Activated CD4-positive, alpha-beta T cell treated with anti-CD3 and anti-CD28 coated beads for 36 hours (primary cell): ENCODE results near the gene PTPRK. TPM values are rescaled to one million over a fixed set of nuclear protein-coding genes. Genes with fewer than 3 reads are reported as not detected.
A peak's percentile ranks its signal among the peaks of the same experiment; 100 is the strongest.

ENCODE experiments used
- ATAC-seq: fragments of 200-7000 bp; cut with Tn5 transposase; one replicate; pipeline ENCODE4 v1.10.0; 2021; ENCODE audit warnings: mild to moderate bottlenecking, moderate library complexity
- CTCF ChIA-PET: fragments of 350-600 bp; sonication (Branson Sonifier 250); formaldehyde crosslinking; loops from one replicate; lab custom pipeline; 2021; ENCODE audit warnings: antibody characterized with exemption; lab: Charles Lee
- POLR2A ChIA-PET: fragments of 350-600 bp; sonication (Branson Sonifier 250); formaldehyde crosslinking; loops from one replicate; lab custom pipeline; 2021; ENCODE audit warnings: antibody characterized with exemption, inconsistent platforms; lab: Charles Lee
- DNase-seq: peaks from one replicate; pipeline ENCODE4 v3.0.0-alpha.2; 2020
- H3K27ac Mint-ChIP-seq: one replicate; pipeline ENCODE4 v1.8.0; 2021; ENCODE audit warnings: mixed read lengths
- H3K27me3 Mint-ChIP-seq: one replicate; pipeline ENCODE4 v1.8.0; 2021; ENCODE audit warnings: mixed read lengths
- H3K36me3 Mint-ChIP-seq: one replicate; pipeline ENCODE4 v1.8.0; 2021; ENCODE audit warnings: low read depth, mixed read lengths
- H3K4me1 Mint-ChIP-seq: one replicate; pipeline ENCODE4 v1.8.0; 2021; ENCODE audit warnings: mixed read lengths
- H3K4me3 Mint-ChIP-seq: one replicate; pipeline ENCODE4 v1.8.0; 2021; ENCODE audit warnings: mild to moderate bottlenecking, moderate library complexity, mixed read lengths
- H3K9me3 Mint-ChIP-seq: one replicate; pipeline ENCODE4 v1.8.0; 2021; ENCODE audit warnings: low read depth, mixed read lengths
- intact Hi-C, 2 experiments: fragments of 100-400 bp; cut with DNase I in 1 of 2; cut with micrococcal nuclease in 1 of 2; formaldehyde crosslinking; loops; one replicate each; pipeline versions ENCODE4 v1.14.2 to v1.15.1; 2022 to 2024; cut with DNase I, micrococcal nuclease
- total RNA-seq, 2 experiments: library from RNA; stranded (reverse); gene quantifications; one replicate each; pipeline ENCODE4 v1.2.3, GENCODE V29; 2021

PTPRK gene
- total RNA-seq, 2 experiments from 2014 or later = 4.1 to 5.0 TPM

DNA sequence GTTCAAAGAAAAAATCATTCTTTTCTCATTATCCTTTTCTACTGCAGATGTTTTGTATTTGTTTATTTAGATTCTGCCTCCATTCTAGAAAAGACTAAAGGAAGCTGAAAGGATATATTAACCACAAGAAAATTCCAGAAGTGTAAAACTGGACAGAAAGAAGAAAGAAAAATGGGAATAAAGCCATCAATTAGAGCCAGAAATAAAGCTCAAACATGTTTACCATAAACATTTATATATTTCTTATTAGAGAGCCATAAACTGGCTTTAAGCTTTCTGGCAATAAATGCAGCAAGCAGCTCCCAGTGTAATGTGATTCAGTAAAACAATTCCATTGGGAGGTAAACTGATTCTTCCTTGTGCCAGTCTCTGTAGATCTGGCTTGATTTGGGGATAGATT, 244.1 kb downstream of the PTPRK start:
- H3K27me3 Mint-ChIP-seq = no peaks in the 10 kb centered on the region
- H3K27ac Mint-ChIP-seq = no peak overlapping the region
- H3K4me1 Mint-ChIP-seq = peaks cover 7% of the 10 kb centered on the region
- no peak overlapping the region for H3K4me3 Mint-ChIP-seq
- POLR2A ChIA-PET = no interaction called here
- ATAC-seq (no peak), DNase-seq (no peak)
- CTCF ChIA-PET = no interaction called here
- H3K36me3 Mint-ChIP-seq = no peaks in the 10 kb centered on the region
- H3K9me3 Mint-ChIP-seq = no peaks in the 10 kb centered on the region
- intact Hi-C loops = no loop called here

DNA sequence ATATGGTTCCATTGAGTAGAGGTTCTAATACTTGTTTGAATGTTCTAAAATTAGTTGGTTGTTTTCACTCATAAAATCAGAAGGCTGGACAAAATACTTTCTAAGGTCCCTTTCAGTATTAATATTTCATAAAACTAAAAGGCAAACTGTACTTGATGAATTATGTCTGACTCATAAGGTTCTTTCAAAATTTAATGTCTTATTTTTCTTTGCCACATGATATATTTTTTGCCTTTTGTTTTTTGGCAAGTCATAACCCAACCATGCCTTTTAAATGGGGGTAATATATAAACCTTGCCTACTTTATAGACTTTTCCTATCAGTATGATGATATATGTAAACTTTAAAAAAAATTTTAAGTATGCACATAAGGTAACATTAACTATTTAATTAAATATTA, 244.7 kb downstream of the PTPRK start:
- Mint-ChIP-seq H3K4me3 (no peak overlapping the region), H3K27ac (no peak overlapping the region), H3K36me3 (no peaks in the 10 kb centered on the region), H3K9me3 (no peaks in the 10 kb centered on the region), H3K4me1 (peaks cover 7% of the 10 kb centered on the region), H3K27me3 (no peaks in the 10 kb centered on the region)
- DNase-seq = no peak
- ChIA-PET POLR2A (no interaction called here), CTCF (no interaction called here)
- no peak for ATAC-seq
- intact Hi-C loops = no loop called here

DNA sequence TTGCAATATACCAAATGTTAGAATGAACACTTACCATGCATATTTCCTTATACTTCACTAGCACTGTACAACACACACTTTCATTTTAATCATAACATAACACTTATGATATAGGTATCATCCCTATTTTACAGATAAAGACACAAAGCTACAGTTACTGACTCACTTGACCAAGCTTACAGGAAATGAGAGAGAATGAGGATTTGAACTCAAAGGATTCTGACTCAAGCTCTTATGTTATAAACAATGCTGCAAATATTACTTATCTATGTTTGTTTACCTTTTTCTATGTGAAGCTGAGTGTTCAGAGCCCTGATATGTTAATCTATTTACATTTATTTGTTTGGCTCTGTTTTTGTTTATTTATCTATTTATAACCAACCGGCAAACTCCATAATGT, 245.4 kb downstream of the PTPRK start:
- Mint-ChIP-seq H3K4me1 (peaks cover 7% of the 10 kb centered on the region), H3K4me3 (no peak overlapping the region), H3K36me3 (no peaks in the 10 kb centered on the region), H3K27me3 (no peaks in the 10 kb centered on the region), H3K9me3 (no peaks in the 10 kb centered on the region), H3K27ac (no peak overlapping the region)
- DNase-seq (no peak), ATAC-seq (peak; percentile 96)
- POLR2A ChIA-PET = no interaction called here
- CTCF ChIA-PET = no interaction called here
- intact Hi-C loops = no loop called here

DNA sequence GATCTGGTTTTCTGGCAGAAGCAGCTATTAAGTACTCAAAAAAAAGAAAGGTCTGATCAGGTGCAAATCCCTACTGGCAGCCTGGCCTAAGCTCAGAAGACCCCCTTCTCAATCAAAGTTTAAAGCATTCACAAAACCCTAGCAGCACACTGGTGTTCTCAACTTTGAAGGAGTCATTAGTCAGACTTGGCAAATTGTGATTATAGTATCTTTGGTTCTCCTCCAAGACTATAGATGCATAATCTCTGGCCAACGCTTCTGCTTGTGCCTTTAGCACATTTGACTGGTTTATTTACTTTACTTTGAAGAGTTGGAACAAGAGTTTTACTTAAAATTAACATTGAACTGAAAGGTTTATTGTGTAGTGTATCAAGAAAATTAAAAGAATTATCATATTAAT, 248.9 kb downstream of the PTPRK start:
- DNase-seq = no peak
- CTCF ChIA-PET = no interaction called here
- H3K4me3 Mint-ChIP-seq = no peak overlapping the region
- H3K4me1 Mint-ChIP-seq = peaks cover 7% of the 10 kb centered on the region
- no peaks in the 10 kb centered on the region for H3K36me3 Mint-ChIP-seq
- no peaks in the 10 kb centered on the region for H3K9me3 Mint-ChIP-seq
- H3K27ac Mint-ChIP-seq = no peak overlapping the region
- ATAC-seq = no peak
- intact Hi-C loops = no loop called here
- POLR2A ChIA-PET = no interaction called here
- no peaks in the 10 kb centered on the region for H3K27me3 Mint-ChIP-seq

GRCh38 chr6:128271011-128271410, 249.4 kb downstream of the PTPRK start:
- no peak for ATAC-seq

GRCh38 chr6:128266946-128267345, 253.5 kb downstream of the PTPRK start:
- CTCF ChIA-PET = no interaction called here
- no peak overlapping the region for H3K27ac Mint-ChIP-seq
- peaks cover 8% of the 10 kb centered on the region for H3K36me3 Mint-ChIP-seq
- intact Hi-C loops = no loop called here
- ATAC-seq = no peak
- H3K9me3 Mint-ChIP-seq = peaks cover 11% of the 10 kb centered on the region
- no peaks in the 10 kb centered on the region for H3K27me3 Mint-ChIP-seq
- H3K4me1 Mint-ChIP-seq = no peaks in the 10 kb centered on the region
- POLR2A ChIA-PET = no interaction called here
- H3K4me3 Mint-ChIP-seq = no peak overlapping the region
- DNase-seq = no peak

More at GRCh38 chr6:128271011-128271410, 249.4 kb downstream of the PTPRK start:
- Mint-ChIP-seq H3K27me3 (no peaks in the 10 kb centered on the region), H3K36me3 (no peaks in the 10 kb centered on the region), H3K4me1 (peaks cover 7% of the 10 kb centered on the region), H3K4me3 (no peak overlapping the region), H3K27ac (no peak overlapping the region), H3K9me3 (no peaks in the 10 kb centered on the region)
- no peak for DNase-seq
- POLR2A ChIA-PET = no interaction called here
- intact Hi-C loops = no loop called here
- CTCF ChIA-PET = no interaction called here

DNA sequence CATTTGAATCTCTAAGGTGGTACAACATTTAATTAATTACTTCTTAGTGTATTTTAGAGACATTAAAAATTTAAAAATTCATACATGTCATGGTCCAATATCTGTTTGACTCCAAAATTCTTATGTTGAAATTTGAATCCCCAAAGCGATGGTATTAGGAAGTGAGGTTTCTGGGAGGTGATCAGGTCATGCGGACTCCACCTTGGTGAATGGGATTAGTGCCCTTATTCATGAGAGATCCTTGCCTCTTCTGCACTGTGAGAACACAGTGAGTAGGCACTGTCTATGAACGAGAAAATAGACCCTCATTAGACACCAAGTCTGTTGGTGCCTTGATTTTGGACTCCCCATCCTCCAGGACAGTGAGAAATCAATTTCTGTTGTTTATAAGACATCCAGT, 254.7 kb downstream of the PTPRK start:
- no peaks in the 10 kb centered on the region for H3K27me3 Mint-ChIP-seq
- H3K36me3 Mint-ChIP-seq = peaks cover 8% of the 10 kb centered on the region
- POLR2A ChIA-PET = no interaction called here
- H3K27ac Mint-ChIP-seq = no peak overlapping the region
- DNase-seq (no peak), ATAC-seq (no peak)
- H3K4me3 Mint-ChIP-seq = no peak overlapping the region
- CTCF ChIA-PET = no interaction called here
- H3K4me1 Mint-ChIP-seq = peaks cover 3% of the 10 kb centered on the region
- peaks cover 11% of the 10 kb centered on the region for H3K9me3 Mint-ChIP-seq
- intact Hi-C loops = no loop called here

DNA sequence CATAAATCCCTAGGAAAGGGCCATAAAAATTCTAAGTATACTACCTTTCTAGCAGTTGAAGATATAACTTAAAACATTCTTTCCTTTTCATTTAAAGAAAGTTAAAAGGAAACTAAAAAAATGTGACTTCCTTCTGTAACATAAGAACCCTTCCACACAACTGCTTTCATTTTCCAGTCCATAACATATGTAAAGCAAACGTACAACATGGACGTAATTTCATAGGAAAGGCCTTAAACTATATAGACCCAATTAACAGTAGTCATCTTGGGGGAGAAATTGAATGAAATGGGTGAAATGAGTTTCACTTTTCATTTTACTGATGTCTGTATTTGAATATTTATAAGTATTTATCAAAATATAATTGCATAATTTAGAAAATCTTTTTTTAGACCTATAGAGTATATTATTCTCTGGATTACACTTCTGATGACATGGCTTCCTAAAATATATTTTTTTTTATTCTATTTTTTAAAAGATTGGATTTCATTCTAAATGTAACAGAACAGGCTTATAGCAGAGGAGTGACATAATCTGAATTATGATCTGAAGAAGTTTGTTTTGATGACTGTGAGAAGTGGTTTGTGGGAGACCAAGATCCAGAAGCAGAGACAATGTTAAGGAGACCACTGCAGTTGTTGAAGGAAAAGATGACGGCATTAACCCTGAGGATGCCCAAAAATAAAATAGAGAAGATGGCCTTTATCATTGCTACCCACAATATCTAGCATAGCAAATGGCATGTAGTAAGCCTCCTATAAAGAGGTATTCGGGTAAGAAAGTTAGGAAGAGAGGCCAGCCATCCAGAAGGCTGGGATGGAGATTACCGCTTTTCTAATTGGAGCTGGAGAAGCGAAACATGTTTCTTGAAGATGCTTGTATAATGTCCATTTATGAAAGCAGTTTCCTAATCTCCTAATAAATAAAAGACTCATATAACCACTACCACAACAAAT, 260.4 kb downstream of the PTPRK start:
- Mint-ChIP-seq H3K9me3 (peaks cover 11% of the 10 kb centered on the region), H3K27me3 (no peaks in the 10 kb centered on the region), H3K36me3 (peaks cover 8% of the 10 kb centered on the region), H3K27ac (peak overlapping the region; percentile 51), H3K4me3 (peak overlapping the region; percentile 62), H3K4me1 (peaks cover 29% of the 10 kb centered on the region)
- CTCF ChIA-PET = no interaction called here
- ATAC-seq (peak; percentile 54), DNase-seq (no peak)
- intact Hi-C loops = loop anchor here (2.0 to 10.0 kb wide), 3 partner anchors 257 to 405 kb away; no protein-coding TSS in a partner anchor
- POLR2A ChIA-PET = no interaction called here

DNA sequence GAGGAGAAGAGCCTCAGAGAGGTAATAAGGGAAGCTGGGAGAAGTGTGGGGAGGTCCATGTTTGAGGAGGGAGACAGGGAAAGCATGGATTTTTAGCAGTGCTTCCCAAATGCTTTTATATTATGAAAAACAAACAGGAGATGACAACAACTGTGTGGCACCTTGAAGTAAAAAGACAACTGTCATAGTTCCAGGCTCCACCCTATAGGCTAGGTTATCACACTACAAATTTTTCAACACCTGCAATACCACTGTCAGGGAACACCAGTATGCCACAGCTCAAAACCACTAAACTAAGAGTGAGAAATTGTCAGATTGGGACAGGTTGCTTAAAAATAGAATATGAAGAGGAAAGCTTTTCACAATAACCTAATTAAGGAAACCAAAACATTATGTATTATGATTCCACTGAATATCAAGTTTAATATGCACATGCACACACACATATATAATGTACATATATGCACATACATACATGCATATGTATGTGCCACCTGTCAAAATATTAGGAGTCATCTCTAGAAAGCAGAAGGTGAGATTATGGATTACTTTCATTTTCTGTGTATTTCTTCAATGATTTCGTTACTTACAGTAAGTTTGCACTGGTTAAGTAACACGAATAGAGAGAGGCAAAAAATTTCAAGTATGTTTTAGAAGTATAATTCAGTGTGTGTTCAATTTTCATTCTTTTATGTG, 261.2 kb downstream of the PTPRK start:
- POLR2A ChIA-PET = no interaction called here

DNA sequence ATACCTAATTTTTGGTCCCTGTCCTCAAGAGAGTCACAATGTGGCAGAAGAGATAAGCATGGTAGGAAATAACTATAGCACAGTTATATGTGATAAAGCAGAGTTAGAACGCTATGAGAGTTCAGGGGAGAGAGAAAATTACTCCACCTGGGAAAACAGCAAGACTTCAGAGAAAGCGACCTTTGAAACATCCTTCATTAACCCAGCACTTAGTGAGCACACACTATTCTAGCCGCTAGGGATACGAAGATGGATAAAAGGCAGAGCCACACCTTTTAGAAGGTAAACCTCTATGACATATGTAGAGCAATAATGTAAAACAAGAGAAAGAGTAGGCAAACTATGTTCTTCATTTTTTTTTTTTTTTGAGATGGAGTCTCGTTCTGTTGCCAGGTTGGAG, 264.3 kb downstream of the PTPRK start:
- ChIA-PET CTCF (no interaction called here), POLR2A (no interaction called here)
- intact Hi-C loops = loop anchor here (5.0 to 10.0 kb wide), 2 partner anchors 261 to 401 kb away; no protein-coding TSS in a partner anchor
- no peak for DNase-seq
- no peaks in the 10 kb centered on the region for H3K36me3 Mint-ChIP-seq
- no peak overlapping the region for H3K4me3 Mint-ChIP-seq
- H3K27ac Mint-ChIP-seq = no peak overlapping the region
- no peaks in the 10 kb centered on the region for H3K9me3 Mint-ChIP-seq
- ATAC-seq = no peak
- no peaks in the 10 kb centered on the region for H3K27me3 Mint-ChIP-seq
- H3K4me1 Mint-ChIP-seq = peaks cover 45% of the 10 kb centered on the region

More for the DNA sequence above, 261.2 kb downstream of the PTPRK start:
- intact Hi-C loops = loop anchor here (2.0 to 10.0 kb wide), 3 partner anchors 258 to 404 kb away; no protein-coding TSS in a partner anchor
- CTCF ChIA-PET = no interaction called here
- Mint-ChIP-seq H3K4me3 (peak overlapping the region; percentile 62), H3K4me1 (peaks cover 29% of the 10 kb centered on the region), H3K27me3 (no peaks in the 10 kb centered on the region), H3K9me3 (peaks cover 8% of the 10 kb centered on the region), H3K36me3 (peaks cover 8% of the 10 kb centered on the region), H3K27ac (peak overlapping the region; percentile 51)
- ATAC-seq (peak; percentile 89), DNase-seq (no peak)

GRCh38 chr6:128252341-128253176, 267.8 kb downstream of the PTPRK start:
- no peak overlapping the region for H3K4me3 Mint-ChIP-seq
- ChIA-PET POLR2A (no interaction called here), CTCF (interaction anchor here (0.6 kb wide), 1 partner anchor 407 kb away, joined by 3 read pairs; no protein-coding TSS in a partner anchor)
- H3K36me3 Mint-ChIP-seq = no peaks in the 10 kb centered on the region
- peaks cover 17% of the 10 kb centered on the region for H3K4me1 Mint-ChIP-seq
- no peak overlapping the region for H3K27ac Mint-ChIP-seq
- peak; percentile 42 for ATAC-seq
- H3K9me3 Mint-ChIP-seq = no peaks in the 10 kb centered on the region
- no peaks in the 10 kb centered on the region for H3K27me3 Mint-ChIP-seq
- intact Hi-C loops = loop anchor here in 1 of 2 experiments (10.0 kb wide), 1 partner anchor 398 kb away; no protein-coding TSS in a partner anchor
- DNase-seq = peak; percentile 17
